ENCODE measurements around the gene HBE1. TPM values are rescaled to one million over a fixed set of nuclear protein-coding genes. Genes with fewer than 3 reads are reported as not detected.
"Not testable (repeated sequence)": the region's sequence is repeated elsewhere in the genome, so short reads cannot be mapped to it uniquely, and the experiment has no call there.

Gene HBE1
- total RNA-seq (2021; ENCODE audit: unreplicated experiment) (3.2 TPM), Bru-seq, nascent RNA (not detected), BruChase-seq, experiment 1, labeled RNA remaining after a 2-hour chase (percentile 14 among the genes with signal in this experiment), BruChase-seq, experiment 2, labeled RNA remaining after a 6-hour chase (not detected)
- polyA plus RNA-seq (2012; ENCODE audit: insufficient read length): not detected
- long read RNA-seq: 0 reads

DNA sequence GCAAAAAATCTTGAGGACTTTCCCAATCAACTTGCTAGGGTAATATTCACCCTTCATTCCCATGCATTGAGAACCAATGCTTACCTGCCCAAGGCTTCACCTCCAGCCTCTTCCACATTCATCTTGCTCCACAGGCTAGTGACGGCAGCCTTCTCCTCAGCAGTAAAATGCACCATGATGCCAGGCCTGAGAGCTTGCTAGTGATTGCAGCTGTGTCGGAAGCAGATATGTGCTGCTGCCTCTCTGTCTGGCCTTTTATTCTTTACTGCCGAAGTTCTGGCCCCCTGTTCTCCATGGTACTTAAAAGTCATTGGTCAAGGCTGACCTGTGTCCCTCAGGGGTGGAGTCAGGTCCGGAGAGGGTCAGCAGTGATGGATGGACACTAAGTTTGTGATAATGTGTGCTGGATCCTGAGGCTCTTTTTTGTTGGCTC is at the start of gene HBE1:
HBE1 (minus strand) TSS at position 231 of the 433 bp plus-strand sequence; CDS start at position 176, 55 bp downstream.
- no peak for TF ChIP-seq SIN3A (IDR thresholded peaks at IDR 0.05; ENCODE audit: borderline replicate concordance, insufficient read depth, low read depth, low read length)
- TF ChIP-seq POLR2AphosphoS5 (IDR thresholded peaks at IDR 0.05; ENCODE audit: low read depth, low read length): no peak
- TF ChIP-seq, protein P1, sequence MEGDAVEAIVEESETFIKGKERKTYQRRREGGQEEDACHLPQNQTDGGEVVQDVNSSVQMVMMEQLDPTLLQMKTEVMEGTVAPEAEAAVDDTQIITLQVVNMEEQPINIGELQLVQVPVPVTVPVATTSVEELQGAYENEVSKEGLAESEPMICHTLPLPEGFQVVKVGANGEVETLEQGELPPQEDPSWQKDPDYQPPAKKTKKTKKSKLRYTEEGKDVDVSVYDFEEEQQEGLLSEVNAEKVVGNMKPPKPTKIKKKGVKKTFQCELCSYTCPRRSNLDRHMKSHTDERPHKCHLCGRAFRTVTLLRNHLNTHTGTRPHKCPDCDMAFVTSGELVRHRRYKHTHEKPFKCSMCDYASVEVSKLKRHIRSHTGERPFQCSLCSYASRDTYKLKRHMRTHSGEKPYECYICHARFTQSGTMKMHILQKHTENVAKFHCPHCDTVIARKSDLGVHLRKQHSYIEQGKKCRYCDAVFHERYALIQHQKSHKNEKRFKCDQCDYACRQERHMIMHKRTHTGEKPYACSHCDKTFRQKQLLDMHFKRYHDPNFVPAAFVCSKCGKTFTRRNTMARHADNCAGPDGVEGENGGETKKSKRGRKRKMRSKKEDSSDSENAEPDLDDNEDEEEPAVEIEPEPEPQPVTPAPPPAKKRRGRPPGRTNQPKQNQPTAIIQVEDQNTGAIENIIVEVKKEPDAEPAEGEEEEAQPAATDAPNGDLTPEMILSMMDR (IDR thresholded peaks at IDR 0.05): no peak
- TF ChIP-seq, protein P2, sequence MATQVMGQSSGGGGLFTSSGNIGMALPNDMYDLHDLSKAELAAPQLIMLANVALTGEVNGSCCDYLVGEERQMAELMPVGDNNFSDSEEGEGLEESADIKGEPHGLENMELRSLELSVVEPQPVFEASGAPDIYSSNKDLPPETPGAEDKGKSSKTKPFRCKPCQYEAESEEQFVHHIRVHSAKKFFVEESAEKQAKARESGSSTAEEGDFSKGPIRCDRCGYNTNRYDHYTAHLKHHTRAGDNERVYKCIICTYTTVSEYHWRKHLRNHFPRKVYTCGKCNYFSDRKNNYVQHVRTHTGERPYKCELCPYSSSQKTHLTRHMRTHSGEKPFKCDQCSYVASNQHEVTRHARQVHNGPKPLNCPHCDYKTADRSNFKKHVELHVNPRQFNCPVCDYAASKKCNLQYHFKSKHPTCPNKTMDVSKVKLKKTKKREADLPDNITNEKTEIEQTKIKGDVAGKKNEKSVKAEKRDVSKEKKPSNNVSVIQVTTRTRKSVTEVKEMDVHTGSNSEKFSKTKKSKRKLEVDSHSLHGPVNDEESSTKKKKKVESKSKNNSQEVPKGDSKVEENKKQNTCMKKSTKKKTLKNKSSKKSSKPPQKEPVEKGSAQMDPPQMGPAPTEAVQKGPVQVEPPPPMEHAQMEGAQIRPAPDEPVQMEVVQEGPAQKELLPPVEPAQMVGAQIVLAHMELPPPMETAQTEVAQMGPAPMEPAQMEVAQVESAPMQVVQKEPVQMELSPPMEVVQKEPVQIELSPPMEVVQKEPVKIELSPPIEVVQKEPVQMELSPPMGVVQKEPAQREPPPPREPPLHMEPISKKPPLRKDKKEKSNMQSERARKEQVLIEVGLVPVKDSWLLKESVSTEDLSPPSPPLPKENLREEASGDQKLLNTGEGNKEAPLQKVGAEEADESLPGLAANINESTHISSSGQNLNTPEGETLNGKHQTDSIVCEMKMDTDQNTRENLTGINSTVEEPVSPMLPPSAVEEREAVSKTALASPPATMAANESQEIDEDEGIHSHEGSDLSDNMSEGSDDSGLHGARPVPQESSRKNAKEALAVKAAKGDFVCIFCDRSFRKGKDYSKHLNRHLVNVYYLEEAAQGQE (IDR thresholded peaks at IDR 0.05; ENCODE audit: insufficient read depth in 1 of 2, low read depth in 2 of 2, low read length in 1 of 2): no peak
- TF ChIP-seq TCF7L2 (IDR thresholded peaks at IDR 0.05; ENCODE audit: low read depth, low read length): no peak
- CTCF ChIA-PET: no interaction called here

DNA sequence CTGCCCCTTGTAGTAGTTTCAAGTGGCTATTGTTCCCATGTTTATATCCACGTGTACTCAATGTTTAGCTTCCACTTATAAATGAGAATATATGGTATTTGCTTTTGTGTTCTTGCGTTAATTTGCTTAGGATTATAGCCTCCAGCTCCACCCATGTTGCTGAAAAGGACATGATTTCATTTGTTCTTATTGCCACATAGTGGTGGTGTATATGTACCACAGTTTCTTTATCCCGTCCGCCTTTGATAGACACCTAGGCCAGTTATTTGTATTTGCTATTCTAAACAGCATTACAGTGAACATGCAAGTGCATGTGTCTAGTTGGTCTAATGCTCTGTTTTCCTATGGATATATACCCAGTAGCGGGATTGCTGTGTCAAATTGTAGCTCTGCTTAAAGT is 47.5 kb upstream of the HBE1 start:
- ATAC-seq: no peak
- Histone ChIP-seq H3K4me3 (ENCODE audit: low read depth in 2 of 2, low read length in 2 of 2) (no peak overlapping the region), H3K36me3 (ENCODE audit: control insufficient read depth, insufficient read depth, low read length) (no peaks in the 10 kb centered on the region), H3K4me1 (ENCODE audit: control insufficient read depth, insufficient read depth, low read length) (no peaks in the 10 kb centered on the region), H3K27ac (ENCODE audit: low read length) (no peak overlapping the region), H3K9me3 (ENCODE audit: control insufficient read depth, insufficient read depth, low read depth, low read length) (no peaks in the 10 kb centered on the region), H3K27me3 (ENCODE audit: control insufficient read depth, insufficient read depth, low read length) (no peaks in the 10 kb centered on the region)
- TF ChIP-seq POLR2AphosphoS5 (IDR thresholded peaks at IDR 0.05; ENCODE audit: low read depth, low read length) (no peak), SIN3A (IDR thresholded peaks at IDR 0.05; ENCODE audit: borderline replicate concordance, insufficient read depth, low read depth, low read length) (no peak), TCF7L2 (IDR thresholded peaks at IDR 0.05; ENCODE audit: low read depth, low read length) (no peak)
- TF ChIP-seq, protein P1 (IDR thresholded peaks at IDR 0.05): no peak
- TF ChIP-seq, protein P2 (IDR thresholded peaks at IDR 0.05; ENCODE audit: insufficient read depth in 1 of 2, low read depth in 2 of 2, low read length in 1 of 2): no peak
- in situ Hi-C loops (cut with HindIII; ENCODE audit: low pct_unique_long_range_greater_than_20kb, low sequenced_read_pairs) (no loop called here), intact Hi-C loops (cut with micrococcal nuclease; ENCODE audit: unreplicated experiment) (no loop called here)
- ChIA-PET POLR2A (no interaction called here), CTCF (no interaction called here)
- no TSS peak for BruUV-seq (replicated peaks)
- no peak for DNase-seq (ENCODE audit: low read depth, low spot score)

More for the DNA sequence above, at the start of gene HBE1:
- in situ Hi-C loops (cut with HindIII; ENCODE audit: low pct_unique_long_range_greater_than_20kb, low sequenced_read_pairs): no loop called here
- no peak within 1 kb of the TSS for H3K27ac ChIP-seq (ENCODE audit: low read length)
- intact Hi-C loops (cut with micrococcal nuclease; ENCODE audit: unreplicated experiment): no loop called here
- H3K4me3 ChIP-seq (ENCODE audit: low read depth in 2 of 2, low read length in 2 of 2): no peak within 1 kb of the TSS
- no peak for ATAC-seq
- DNase-seq (ENCODE audit: low read depth, low spot score): no peak
- no peaks in the 10 kb centered on the region for H3K9me3 ChIP-seq (ENCODE audit: control insufficient read depth, insufficient read depth, low read depth, low read length)
- no peaks in the 10 kb centered on the region; the same call in 1 of the 2 replicates for H3K27me3 ChIP-seq (ENCODE audit: control insufficient read depth, insufficient read depth, low read length)
- BruUV-seq (replicated peaks): no TSS peak
- H3K36me3 ChIP-seq (ENCODE audit: control insufficient read depth, insufficient read depth, low read length): no peaks in the 10 kb centered on the region
- no peaks in the 10 kb centered on the region for H3K4me1 ChIP-seq (ENCODE audit: control insufficient read depth, insufficient read depth, low read length)
- POLR2A ChIA-PET: no interaction called here

DNA sequence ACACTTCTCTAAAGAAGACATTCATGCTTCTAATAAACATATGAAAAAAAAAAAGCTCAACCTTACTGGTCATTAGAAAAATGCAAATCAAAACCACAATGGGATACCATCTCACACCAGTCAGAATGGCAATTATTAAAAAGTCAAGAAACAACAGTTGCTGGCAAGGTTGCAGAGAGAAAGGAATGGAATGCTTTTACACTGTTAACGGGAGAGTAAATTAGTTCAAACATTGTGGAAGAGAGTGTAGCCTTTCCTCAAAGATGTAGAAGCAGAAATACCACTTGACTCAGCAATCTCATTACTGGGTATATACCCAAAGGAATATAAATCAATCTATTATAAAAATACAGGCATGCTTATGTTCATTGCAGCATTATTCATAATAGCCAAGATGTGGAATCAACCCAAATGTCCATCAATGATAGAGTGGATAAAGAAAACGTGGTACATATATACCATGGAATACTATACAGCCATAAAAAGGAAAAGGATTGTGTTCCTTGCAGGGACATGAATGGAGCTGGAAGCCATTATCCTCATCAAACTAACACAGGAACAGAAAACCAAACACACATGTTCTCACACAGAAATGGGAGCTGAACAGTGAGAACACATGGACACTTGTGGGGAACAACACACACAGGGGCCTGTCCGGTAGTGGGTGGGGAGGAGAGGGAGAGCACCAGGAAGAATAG is 43.7 kb upstream of the HBE1 start:
- BruUV-seq (replicated peaks); CTCF ChIA-PET; in situ Hi-C loops (cut with HindIII; ENCODE audit: low pct_unique_long_range_greater_than_20kb, low sequenced_read_pairs); DNase-seq (ENCODE audit: low read depth, low spot score); intact Hi-C loops (cut with micrococcal nuclease; ENCODE audit: unreplicated experiment); ATAC-seq; H3K9me3 ChIP-seq (ENCODE audit: control insufficient read depth, insufficient read depth, low read depth, low read length); POLR2A ChIA-PET; H3K4me3 ChIP-seq (ENCODE audit: low read depth in 2 of 2, low read length in 2 of 2); H3K36me3 ChIP-seq (ENCODE audit: control insufficient read depth, insufficient read depth, low read length); H3K27ac ChIP-seq (ENCODE audit: low read length); H3K4me1 ChIP-seq (ENCODE audit: control insufficient read depth, insufficient read depth, low read length); H3K27me3 ChIP-seq (ENCODE audit: control insufficient read depth, insufficient read depth, low read length): not testable (repeated sequence)

Data from Panc1 (cell line).